Embryonic facial prominence (tissue), 1 donor: Measurements from ENCODE around the gene MAML3.

Experiments used
- DNase-seq: peaks from one replicate; pipeline ENCODE4 v3.0.0-alpha.2; 2016; ENCODE audit errors: extremely low spot score

MAML3 gene

GRCh38 chr4:139761461-139761860, 392.5 kb downstream of the MAML3 start:
- DNase-seq = no peak

- DNase-seq = no peak
These were observed 393.4 kb downstream of the MAML3 start for GRCh38 chr4:139760567-139760966.

GRCh38 chr4:139759097-139759496, 394.9 kb downstream of the MAML3 start:
- DNase-seq = no peak

- DNase-seq = no peak
These were observed 397.4 kb downstream of the MAML3 start for GRCh38 chr4:139756391-139757180.

GRCh38 chr4:139754938-139755337, 399.0 kb downstream of the MAML3 start:
- no peak for DNase-seq

GRCh38 chr4:139753686-139754085, 400.3 kb downstream of the MAML3 start:
- no peak for DNase-seq

- DNase-seq = no peak
These were observed 404.0 kb downstream of the MAML3 start for GRCh38 chr4:139749835-139750498.

GRCh38 chr4:139749338-139749737, 404.6 kb downstream of the MAML3 start:
- DNase-seq = no peak

- no peak for DNase-seq
These were observed 407.4 kb downstream of the MAML3 start for GRCh38 chr4:139746431-139747171.

- no peak for DNase-seq
These were observed 408.8 kb downstream of the MAML3 start for GRCh38 chr4:139745111-139745639.

- no peak for DNase-seq
These were observed 409.8 kb downstream of the MAML3 start for GRCh38 chr4:139744232-139744631.

GRCh38 chr4:139743027-139743426, 411.0 kb downstream of the MAML3 start:
- no peak for DNase-seq

- DNase-seq = peak; percentile 76
These were observed 413.4 kb downstream of the MAML3 start for GRCh38 chr4:139740531-139741041.

GRCh38 chr4:139740121-139740520, 413.9 kb downstream of the MAML3 start:
- DNase-seq = no peak

GRCh38 chr4:139738846-139739613, 415.0 kb downstream of the MAML3 start:
- no peak for DNase-seq

- DNase-seq = no peak
These were observed 417.3 kb downstream of the MAML3 start for GRCh38 chr4:139736661-139737060.

- DNase-seq = no peak
These were observed 417.7 kb downstream of the MAML3 start for GRCh38 chr4:139736274-139736660.

GRCh38 chr4:139735381-139736273, 418.4 kb downstream of the MAML3 start:
- peak; percentile 47 for DNase-seq

GRCh38 chr4:139734875-139735380, 419.1 kb downstream of the MAML3 start:
- DNase-seq = peak; percentile 94
